Pancreas (tissue), 10 donors: ENCODE data around the gene TFIP11. TPM values are rescaled to one million over a fixed set of nuclear protein-coding genes. Genes with fewer than 3 reads are reported as not detected.

ENCODE experiments used
- ATAC-seq, 4 donors: fragments of 200-7000 bp; cut with Tn5 transposase; one replicate each; pipeline versions ENCODE4 v1.8.0 to v1.9.1; 2020; ENCODE audit warnings: mild to moderate bottlenecking in 4 of 4, moderate library complexity in 4 of 4
- DNase-seq, 6 donors: peaks; one replicate each; pipeline ENCODE4 v3.0.0-alpha.2; 2020
- FAIRE-seq: peaks from 2 replicates; lab custom pipeline; 2012; peaks lifted over from hg19 to GRCh38; lab: Jason Lieb, UNC
- H3K27ac ChIP-seq, 4 donors: fragments of 200-600 bp; sonication (generic); 1 replicate in 3 of 4; 2 replicates in 1 of 4; pipeline versions ENCODE4 v1.5.0 to v1.8.0; 2020
- H3K27me3 ChIP-seq, 4 donors: fragments of 200-600 bp; one replicate each; pipeline ENCODE4 v1.8.0; 2021
- H3K36me3 ChIP-seq, 3 donors: fragments of 200-600 bp; sonication (generic) in 1 of 3; one replicate each; pipeline versions ENCODE4 v1.5.0 to v1.8.0; 2020 to 2021
- H3K4me1 ChIP-seq, 3 donors: fragments of 200-600 bp; one replicate each; pipeline ENCODE4 v1.8.0; 2021
- H3K4me3 ChIP-seq, 4 donors: fragments of 200-600 bp; sonication (generic) in 2 of 4; one replicate each; pipeline versions ENCODE4 v1.5.0 to v1.8.0; 2020 to 2021
- H3K9me3 ChIP-seq, 4 donors: fragments of 200-600 bp; one replicate each; pipeline ENCODE4 v1.8.0; 2021
- CTCF ChIP-seq, 4 donors: fragments of 200-600 bp; sonication (generic) in 3 of 4; IDR thresholded peaks; one replicate each; pipeline versions ENCODE4 v1.5.0 to v1.8.0; 2021; ENCODE audit warnings: antibody characterized with exemption in 4 of 4
- WGBS, 2 donors: extraction: QIAGEN DNeasy Blood & Tissue Kit; methylation state at CpG; one replicate each; pipeline ENCODE4 v1.1.7; 2013; 5-methylcytosine and 5-hydroxymethylcytosine counted together
- intact Hi-C, 3 donors: fragments of 100-400 bp; cut with DNase I; formaldehyde crosslinking; loops; one replicate each; pipeline versions ENCODE4 v1.11.1 to v1.14.2; 2022
- polyA plus RNA-seq, 2 donors: library from polyadenylated mRNA; stranded (reverse); fragments of 200-250 nt; gene quantifications; one replicate each; pipeline ENCODE4 v1.2.3, GENCODE V29; 2013
- total RNA-seq, 6 donors: library from RNA; stranded (reverse); fragmentation: NEBNext Ultra II Directional in 4 of 6; extraction: Animal tissue kit (Norgen Biotek cat#: 25700) in 4 of 6; gene quantifications; one replicate each; pipeline versions ENCODE4 v1.2.1 to v1.2.4, GENCODE V29; 2021 to 2023
- donor health status: healthy with polysubstance abuse.
- donor health status: DM: no; HTN: no; CAD: no; lungs with moderate emphysema.
- donor health status: DM: no; HTN: no; CAD: no.
- donor health status: control.
- donor health status: control.
- donor health status: Bipolar disorder and iron deficiency.
- donor health status: DM: yes; HTN: yes; CAD: no.
- donor health status: DM: no; HTN: no; CAD: no.
- donor health status: DM: no; HTN: no; CAD: no.
- donor health status: DM: yes; HTN: yes; CAD: no.

TFIP11 gene
- total and polyA plus RNA-seq, 8 donors: 11.0 to 26.7 (median 17.6) TPM

- FAIRE-seq: no peak
- no peak for ATAC-seq
These were observed 37.6 kb downstream of the TFIP11 start for GRCh38 chr22:26474682-26475081.

GRCh38 chr22:26471522-26471921 is 40.8 kb downstream of the TFIP11 start:
- H3K4me1 ChIP-seq: no peaks in the 10 kb centered on the region
- DNase-seq: no peak
- peak in 3 of 4 donors; percentile 62 to 88 (median 65) for ATAC-seq
- 81 to 96% methylated on average over 5 of the region's 5 CpGs for WGBS, 2 donors
- intact Hi-C loops: no loop called here
- H3K27me3 ChIP-seq: no peaks in the 10 kb centered on the region
- no peak for FAIRE-seq
- H3K4me3 ChIP-seq: no peak overlapping the region
- TF ChIP-seq CTCF (IDR thresholded peaks at IDR 0.05): no peak
- H3K36me3 ChIP-seq: peaks cover 0 to 86% (median 37%) of the 10 kb centered on the region in 3 donors
- H3K27ac ChIP-seq: peak overlapping the region in 1 of 4 donors; percentile 13
- no peaks in the 10 kb centered on the region for H3K9me3 ChIP-seq

More at GRCh38 chr22:26474682-26475081, 37.6 kb downstream of the TFIP11 start:
- peaks cover 0 to 56% (median 28%) of the 10 kb centered on the region in 3 donors for H3K36me3 ChIP-seq
- peaks cover 0 to 7% (median 2%) of the 10 kb centered on the region in 3 donors for H3K4me1 ChIP-seq
- no peaks in the 10 kb centered on the region for H3K27me3 ChIP-seq
- no peak for DNase-seq
- H3K9me3 ChIP-seq: no peaks in the 10 kb centered on the region
- no peak overlapping the region for H3K4me3 ChIP-seq
- intact Hi-C loops: no loop called here
- H3K27ac ChIP-seq: no peak overlapping the region
- no peak for TF ChIP-seq CTCF (IDR thresholded peaks at IDR 0.05)

- 100% methylated on average over 2 of the region's 2 CpGs for WGBS, 2 donors
- H3K4me1 ChIP-seq: no peaks in the 10 kb centered on the region
- TF ChIP-seq CTCF (IDR thresholded peaks at IDR 0.05): no peak
- DNase-seq (no peak), FAIRE-seq (no peak), ATAC-seq (no peak)
- no peak overlapping the region for H3K4me3 ChIP-seq
- H3K27me3 ChIP-seq: no peaks in the 10 kb centered on the region
- peaks cover 0 to 86% (median 40%) of the 10 kb centered on the region in 3 donors for H3K36me3 ChIP-seq
- no peak overlapping the region for H3K27ac ChIP-seq
- intact Hi-C loops: no loop called here
- no peaks in the 10 kb centered on the region for H3K9me3 ChIP-seq
These were observed 41.5 kb downstream of the TFIP11 start for GRCh38 chr22:26470807-26471206.

- TF ChIP-seq CTCF (IDR thresholded peaks at IDR 0.05): no peak
- FAIRE-seq: no peak
- no peak overlapping the region for H3K27ac ChIP-seq
- no peak for ATAC-seq
- H3K4me1 ChIP-seq: peaks cover 0 to under 1% (median 0%) of the 10 kb centered on the region in 3 donors
- 88 to 94% methylated on average over 5 of the region's 5 CpGs for WGBS, 2 donors
- no peaks in the 10 kb centered on the region for H3K27me3 ChIP-seq
- H3K9me3 ChIP-seq: no peaks in the 10 kb centered on the region
- intact Hi-C loops: loop anchor here in 1 of 3 donors (10.0 kb wide), 1 partner anchor 61 kb away; no protein-coding TSS in a partner anchor
- DNase-seq: no peak
- H3K4me3 ChIP-seq: no peak overlapping the region
- peaks cover 0 to 87% (median 41%) of the 10 kb centered on the region in 3 donors for H3K36me3 ChIP-seq
These were observed 46.1 kb downstream of the TFIP11 start for GRCh38 chr22:26466196-26466595.

- Histone ChIP-seq H3K9me3 (no peaks in the 10 kb centered on the region), H3K27ac (no peak overlapping the region), H3K4me1 (peaks cover 0 to 4% (median 0%) of the 10 kb centered on the region in 3 donors), H3K27me3 (no peaks in the 10 kb centered on the region), H3K36me3 (peaks cover 0 to 76% (median 24%) of the 10 kb centered on the region in 3 donors), H3K4me3 (no peak overlapping the region)
- TF ChIP-seq CTCF (IDR thresholded peaks at IDR 0.05): no peak
- 88 to 91% methylated on average over 7 of the region's 7 CpGs for WGBS, 2 donors
- DNase-seq: no peak
- intact Hi-C loops: loop anchor here in 1 of 3 donors (10.0 kb wide), 1 partner anchor 60 kb away; no protein-coding TSS in a partner anchor
- no peak for FAIRE-seq
- no peak for ATAC-seq
These were observed 48.0 kb downstream of the TFIP11 start for GRCh38 chr22:26464312-26464711.
